A673 (cell line): ENCODE measurements around the gene ZFTA. TPM values are rescaled to one million over a fixed set of nuclear protein-coding genes. Genes with fewer than 3 reads are reported as not detected.

ENCODE experiments used
- BruUV-seq: library from RNA; stranded (reverse); fragments of 400-500 nt; replicated peaks from 2 replicates; lab custom pipeline; 2021; lab: Mats Ljungman, UMichigan
- CTCF ChIA-PET: fragments of 300-600 bp; sonication (Branson Sonifier 250); formaldehyde crosslinking; loops from one replicate; lab custom pipeline; 2022; ENCODE audit warnings: antibody characterized with exemption; lab: Charles Lee
- POLR2A ChIA-PET: fragments of 300-600 bp; sonication (Branson Sonifier 250); formaldehyde crosslinking; loops from one replicate; lab custom pipeline; 2022; ENCODE audit warnings: antibody characterized with exemption; ENCODE audit not compliant: low non-redundant PET; lab: Charles Lee
- DNase-seq: peaks from one replicate; pipeline ENCODE4 v3.0.0-alpha.2; 2015; ENCODE audit warnings: low spot score
- H3K27ac ChIP-seq: fragments of 200-600 bp; sonication (generic); 2 replicates; pipeline ENCODE4 v1.5.1; 2016; ENCODE audit warnings: mixed run types, low read depth, mild to moderate bottlenecking, mixed read lengths, antibody characterized with exemption, low read length; ENCODE audit not compliant: poor library complexity, severe bottlenecking
- H3K27me3 ChIP-seq: fragments of 200-600 bp; sonication (generic); replicated peaks from 2 replicates; pipeline ENCODE4 v1.6.1; 2017; ENCODE audit warnings: mixed run types, low read depth, mild to moderate bottlenecking, mixed read lengths, antibody characterized with exemption, low read length; ENCODE audit not compliant: insufficient read depth, poor library complexity
- H3K36me3 ChIP-seq: fragments of 200-600 bp; sonication (generic); 2 replicates; pipeline ENCODE4 v1.6.1; 2016; ENCODE audit warnings: mixed run types, mild to moderate bottlenecking, mixed read lengths, antibody characterized with exemption, low read length; ENCODE audit not compliant: insufficient read depth, poor library complexity, severe bottlenecking
- H3K4me1 ChIP-seq: fragments of 200-600 bp; sonication (generic); 2 replicates; pipeline ENCODE4 v1.6.1; 2017; ENCODE audit warnings: mixed run types, mild to moderate bottlenecking, mixed read lengths, antibody characterized with exemption, low read length; ENCODE audit not compliant: insufficient read depth, poor library complexity, severe bottlenecking
- H3K4me3 ChIP-seq: fragments of 200-600 bp; sonication (generic); 2 replicates; pipeline ENCODE4 v1.5.1; 2016; ENCODE audit warnings: low read depth, mixed run types, mild to moderate bottlenecking, mixed read lengths, low read length; ENCODE audit not compliant: poor library complexity, severe bottlenecking
- H3K9me3 ChIP-seq: fragments of 200-600 bp; sonication (generic); 2 replicates; pipeline ENCODE4 v1.6.1; 2016; ENCODE audit warnings: mixed run types, low read depth, mild to moderate bottlenecking, mixed read lengths, antibody characterized with exemption, low read length; ENCODE audit not compliant: poor library complexity, severe bottlenecking
- EZH2 ChIP-seq: fragments of 200-600 bp; sonication (generic); IDR thresholded peaks from 2 replicates; pipeline ENCODE4 v1.6.1; 2017; ENCODE audit warnings: borderline replicate concordance, low read depth, mild to moderate bottlenecking, mixed read lengths, antibody characterized with exemption, low read length; ENCODE audit not compliant: poor library complexity, severe bottlenecking
- intact Hi-C: fragments of 100-400 bp; cut with micrococcal nuclease; formaldehyde crosslinking; loops from one replicate; pipeline ENCODE4 v1.10.0; 2022; ENCODE audit not compliant: unreplicated experiment
- total RNA-seq: library from RNA; stranded (reverse); gene quantifications from 2 replicates; pipeline ENCODE4 v1.2.3, GENCODE V29; 2021
- TF ChIP-seq, protein P1 (sequence below): fragments of 300-800, 200-600 bp; sonication (generic); conservative IDR thresholded peaks from 2 replicates; pipeline ENCODE4 v1.5.1; 2017; ENCODE audit warnings: low read depth, mild to moderate bottlenecking, antibody characterized with exemption, low read length, moderate library complexity, mixed read lengths

ZFTA gene
- total RNA-seq, 1 experiment from 2014 or later = 36.1 TPM

DNA sequence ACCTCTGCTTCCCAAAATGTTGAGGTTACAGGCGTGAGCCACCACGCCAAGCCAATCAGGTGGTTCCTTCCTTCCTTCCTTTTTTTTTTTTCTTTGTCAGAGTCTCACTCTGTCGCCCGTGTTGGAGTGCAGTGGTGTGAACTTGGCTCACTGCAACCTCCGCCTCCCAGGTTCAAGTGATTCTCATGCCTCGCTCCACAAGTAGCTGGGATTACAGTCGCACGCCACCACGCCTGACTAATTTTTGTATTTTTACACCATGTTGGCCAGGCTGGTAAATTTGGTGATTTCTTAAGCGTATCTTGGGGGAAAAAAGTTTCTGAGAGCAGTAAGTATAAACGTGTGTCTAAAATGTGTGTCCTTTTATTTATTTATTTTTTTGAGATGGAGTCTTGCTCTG, 26.5 kb upstream of the ZFTA start:
- DNase-seq = no peak
- no peaks in the 10 kb centered on the region for H3K27me3 ChIP-seq
- no peaks in the 10 kb centered on the region for H3K4me1 ChIP-seq
- POLR2A ChIA-PET = no interaction called here
- no peaks in the 10 kb centered on the region for H3K36me3 ChIP-seq
- no TSS peak for BruUV-seq
- no peak overlapping the region for H3K4me3 ChIP-seq
- no peak for TF ChIP-seq EZH2
- TF ChIP-seq, protein P1, sequence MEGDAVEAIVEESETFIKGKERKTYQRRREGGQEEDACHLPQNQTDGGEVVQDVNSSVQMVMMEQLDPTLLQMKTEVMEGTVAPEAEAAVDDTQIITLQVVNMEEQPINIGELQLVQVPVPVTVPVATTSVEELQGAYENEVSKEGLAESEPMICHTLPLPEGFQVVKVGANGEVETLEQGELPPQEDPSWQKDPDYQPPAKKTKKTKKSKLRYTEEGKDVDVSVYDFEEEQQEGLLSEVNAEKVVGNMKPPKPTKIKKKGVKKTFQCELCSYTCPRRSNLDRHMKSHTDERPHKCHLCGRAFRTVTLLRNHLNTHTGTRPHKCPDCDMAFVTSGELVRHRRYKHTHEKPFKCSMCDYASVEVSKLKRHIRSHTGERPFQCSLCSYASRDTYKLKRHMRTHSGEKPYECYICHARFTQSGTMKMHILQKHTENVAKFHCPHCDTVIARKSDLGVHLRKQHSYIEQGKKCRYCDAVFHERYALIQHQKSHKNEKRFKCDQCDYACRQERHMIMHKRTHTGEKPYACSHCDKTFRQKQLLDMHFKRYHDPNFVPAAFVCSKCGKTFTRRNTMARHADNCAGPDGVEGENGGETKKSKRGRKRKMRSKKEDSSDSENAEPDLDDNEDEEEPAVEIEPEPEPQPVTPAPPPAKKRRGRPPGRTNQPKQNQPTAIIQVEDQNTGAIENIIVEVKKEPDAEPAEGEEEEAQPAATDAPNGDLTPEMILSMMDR = no peak
- peaks cover 12% of the 10 kb centered on the region for H3K9me3 ChIP-seq
- CTCF ChIA-PET = no interaction called here
- intact Hi-C loops = no loop called here
- no peak overlapping the region for H3K27ac ChIP-seq

DNA sequence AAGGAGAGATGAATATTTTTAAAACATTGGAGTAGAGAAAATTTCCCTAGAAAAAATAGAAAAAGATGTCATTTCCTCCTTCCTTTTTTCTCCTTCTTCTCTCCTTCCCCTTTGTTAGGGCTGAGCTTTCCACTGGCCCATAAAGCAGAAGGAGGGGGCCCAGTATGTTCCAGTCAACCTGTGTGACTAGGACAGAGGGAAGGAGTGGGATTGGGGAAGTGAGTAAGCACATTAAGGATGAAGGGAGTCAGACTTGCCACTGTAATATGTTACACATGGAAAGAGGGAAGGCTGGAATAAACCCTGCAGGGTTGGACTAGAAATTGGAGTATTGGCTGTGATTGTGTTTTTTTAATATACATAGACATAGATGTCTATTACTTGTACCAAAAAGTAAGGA, 24.6 kb upstream of the ZFTA start:
- ChIA-PET POLR2A (interaction anchor here (0.5 kb wide), 1 partner anchor 15 kb away, joined by 5 read pairs; no protein-coding TSS in a partner anchor), CTCF (no interaction called here)
- intact Hi-C loops = no loop called here
- Histone ChIP-seq H3K36me3 (no peaks in the 10 kb centered on the region), H3K27me3 (no peaks in the 10 kb centered on the region), H3K4me1 (no peaks in the 10 kb centered on the region), H3K9me3 (peaks cover 12% of the 10 kb centered on the region), H3K4me3 (no peak overlapping the region), H3K27ac (no peak overlapping the region)
- no TSS peak for BruUV-seq
- TF ChIP-seq, protein P1 = no peak
- TF ChIP-seq EZH2 = no peak
- DNase-seq = no peak

DNA sequence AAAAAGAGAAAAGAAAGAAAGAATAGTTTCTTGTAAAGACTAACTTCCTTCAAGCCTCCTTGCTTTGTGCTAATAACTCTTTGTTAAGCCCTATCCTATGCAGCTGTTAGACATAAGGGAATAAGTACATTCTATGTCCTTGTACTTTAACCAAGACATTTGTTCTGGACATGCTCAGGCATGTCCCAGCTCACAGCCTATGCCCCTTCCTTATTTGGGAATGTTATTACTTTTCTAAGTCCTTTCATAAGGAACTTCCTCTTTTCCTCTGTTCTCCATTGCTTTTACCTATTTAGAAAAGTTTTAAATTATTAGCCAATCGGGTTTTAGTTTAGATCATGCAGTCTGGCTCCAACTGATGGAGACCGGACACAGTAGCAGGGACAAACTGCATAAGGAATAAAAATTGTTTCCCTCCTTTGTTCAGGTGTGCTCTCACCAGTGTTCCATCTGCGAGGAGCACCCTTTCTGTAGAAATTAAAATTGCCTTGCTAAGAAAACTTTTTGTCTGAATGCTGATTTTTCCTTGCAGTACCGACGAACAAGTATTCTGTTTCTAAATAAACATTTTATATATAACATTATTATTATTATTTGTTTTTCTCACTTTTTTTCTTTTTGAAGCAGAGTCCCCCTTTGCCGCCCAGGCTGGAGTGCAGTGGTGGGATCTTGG, 23.1 kb upstream of the ZFTA start:
- intact Hi-C loops = no loop called here
- Histone ChIP-seq H3K27ac (no peak overlapping the region), H3K36me3 (no peaks in the 10 kb centered on the region), H3K9me3 (peaks cover 12% of the 10 kb centered on the region), H3K4me3 (no peak overlapping the region), H3K4me1 (no peaks in the 10 kb centered on the region), H3K27me3 (no peaks in the 10 kb centered on the region)
- POLR2A ChIA-PET = no interaction called here
- no TSS peak for BruUV-seq
- DNase-seq = no peak
- no peak for TF ChIP-seq EZH2
- TF ChIP-seq, protein P1 = no peak
- CTCF ChIA-PET = no interaction called here
